GM21723 (cell line): Measurements from ENCODE around the gene FOXK1.

ENCODE experiments used
- ATAC-seq: cut with Tn5 transposase; IDR thresholded peaks from one replicate; pipeline ENCODE4 v1.9.1; 2021; ENCODE audit warnings: mild to moderate bottlenecking, moderate library complexity; ENCODE audit not compliant: unreplicated experiment

The FOXK1 gene

GRCh38 chr7:4815609-4816418, 133.7 kb downstream of the FOXK1 start:
- no peak for ATAC-seq

- ATAC-seq, result no peak
These were observed 134.5 kb downstream of the FOXK1 start for GRCh38 chr7:4816419-4817080.

GRCh38 chr7:4817178-4817901, 135.2 kb downstream of the FOXK1 start:
- ATAC-seq, result no peak

- ATAC-seq, result no peak
These were observed 136.1 kb downstream of the FOXK1 start for GRCh38 chr7:4818000-4818794.

GRCh38 chr7:4819560-4820404, 137.7 kb downstream of the FOXK1 start:
- no peak for ATAC-seq

GRCh38 chr7:4820405-4820966, 138.4 kb downstream of the FOXK1 start:
- ATAC-seq, result no peak
